GM19193 (cell line): ENCODE results near the gene VEGFB.

Source experiments
- POLR2A ChIP-seq: IDR thresholded peaks from 4 replicates; pipeline ENCODE4 v1.6.1; 2011; ENCODE audit not compliant: insufficient read depth, insufficient read length; ENCODE audit errors: extremely low read depth

VEGFB gene

DNA sequence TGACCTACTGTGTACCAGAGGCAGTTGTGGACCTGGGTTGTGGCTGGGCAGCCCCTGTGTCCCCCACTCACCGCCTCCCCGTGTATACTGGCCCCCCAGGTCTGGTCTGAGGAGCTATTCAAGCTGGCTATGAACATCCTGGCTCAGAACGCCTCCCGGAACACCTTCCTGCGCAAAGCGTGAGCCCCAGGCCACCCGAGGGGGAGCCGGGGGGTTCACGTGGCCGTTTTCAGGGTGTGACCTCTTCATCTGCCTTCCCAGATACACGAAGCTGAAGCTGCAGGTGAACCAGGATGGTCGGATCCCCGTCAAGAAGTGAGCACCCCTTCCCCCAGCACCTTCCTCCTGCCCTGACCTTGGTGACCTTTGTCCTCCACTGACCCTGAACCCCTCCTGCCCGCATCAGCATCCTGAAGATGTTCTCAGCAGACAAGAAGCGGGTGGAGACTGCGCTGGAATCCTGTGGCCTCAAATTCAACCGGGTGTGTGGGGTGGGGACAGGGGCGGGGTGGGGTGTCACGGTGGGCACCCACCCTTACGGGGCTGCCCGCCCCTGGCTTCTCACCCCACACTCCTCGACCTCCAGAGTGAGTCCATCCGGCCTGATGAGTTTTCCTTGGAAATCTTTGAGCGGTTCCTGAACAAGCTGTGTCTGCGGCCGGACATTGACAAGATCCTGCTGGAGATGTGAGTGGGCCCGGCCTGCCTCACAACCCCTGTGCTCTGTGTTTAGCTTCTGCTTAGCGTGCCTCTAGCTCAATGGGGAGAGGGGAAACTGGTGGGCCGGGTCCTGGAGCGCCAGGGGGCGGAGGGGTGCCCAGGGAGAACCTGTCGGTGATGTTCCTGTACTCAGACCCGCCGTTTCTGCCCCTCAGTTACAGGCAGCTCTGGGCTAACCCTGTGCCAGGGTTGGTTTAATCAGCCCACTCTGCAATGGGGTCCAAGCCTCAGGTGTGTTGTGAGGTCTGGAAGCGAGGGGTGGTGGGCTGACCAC lies 21.0 kb downstream of the VEGFB start:
- no peak for TF ChIP-seq POLR2A

DNA sequence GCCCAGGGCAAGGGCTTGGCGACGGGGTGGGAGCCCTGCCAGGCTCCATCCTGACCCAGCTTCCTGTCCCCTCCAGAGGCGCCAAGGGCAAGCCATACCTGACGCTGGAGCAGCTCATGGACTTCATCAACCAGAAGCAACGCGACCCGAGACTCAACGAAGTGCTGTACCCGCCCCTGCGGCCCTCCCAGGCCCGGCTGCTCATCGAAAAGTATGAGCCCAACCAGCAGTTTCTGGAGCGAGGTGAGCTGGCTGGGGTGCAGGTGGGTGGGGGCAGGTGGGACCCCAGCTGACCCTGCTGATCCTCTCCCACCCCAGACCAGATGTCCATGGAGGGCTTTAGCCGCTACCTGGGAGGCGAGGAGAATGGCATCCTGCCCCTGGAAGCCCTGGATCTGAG lies 21.9 kb downstream of the VEGFB start:
- TF ChIP-seq POLR2A = no peak

DNA sequence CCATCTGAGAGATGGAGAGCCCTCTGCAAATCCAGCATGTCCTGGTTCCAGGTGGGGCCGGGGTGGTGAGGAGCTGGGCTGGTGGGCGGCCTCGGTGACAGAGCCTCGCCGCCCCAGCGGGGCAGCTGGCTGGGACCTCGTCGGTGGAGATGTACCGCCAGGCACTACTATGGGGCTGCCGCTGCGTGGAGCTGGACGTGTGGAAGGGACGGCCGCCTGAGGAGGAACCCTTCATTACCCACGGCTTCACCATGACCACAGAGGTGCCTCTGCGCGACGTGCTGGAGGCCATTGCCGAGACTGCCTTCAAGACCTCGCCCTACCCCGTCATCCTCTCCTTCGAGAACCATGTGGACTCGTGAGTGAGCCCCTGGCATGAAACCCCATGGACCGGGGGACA lies 24.0 kb downstream of the VEGFB start:
- TF ChIP-seq POLR2A = no peak

DNA sequence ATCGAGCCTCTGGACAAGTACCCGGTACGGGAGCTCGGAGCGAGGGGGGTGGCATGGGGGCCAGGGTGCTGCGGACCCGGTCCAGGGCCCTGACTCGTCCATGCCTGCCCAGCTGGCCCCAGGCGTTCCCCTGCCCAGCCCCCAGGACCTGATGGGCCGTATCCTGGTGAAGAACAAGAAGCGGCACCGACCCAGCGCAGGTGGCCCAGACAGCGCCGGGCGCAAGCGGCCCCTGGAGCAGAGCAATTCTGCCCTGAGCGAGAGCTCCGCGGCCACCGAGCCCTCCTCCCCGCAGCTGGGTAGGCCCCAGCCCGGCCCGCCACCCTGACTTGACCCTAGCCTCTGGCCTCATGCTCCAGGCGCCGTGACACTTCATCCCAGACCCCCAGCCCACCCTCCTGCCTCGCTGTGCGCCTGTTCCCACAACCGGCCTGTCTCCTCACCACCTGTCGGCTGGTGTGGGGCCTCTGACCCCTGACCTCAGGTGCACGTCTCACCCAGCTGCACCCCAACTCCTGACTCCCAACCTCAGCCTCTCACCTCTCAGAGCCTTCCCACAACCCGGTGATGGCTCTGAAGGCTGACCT lies 24.7 kb downstream of the VEGFB start:
- TF ChIP-seq POLR2A = no peak

DNA sequence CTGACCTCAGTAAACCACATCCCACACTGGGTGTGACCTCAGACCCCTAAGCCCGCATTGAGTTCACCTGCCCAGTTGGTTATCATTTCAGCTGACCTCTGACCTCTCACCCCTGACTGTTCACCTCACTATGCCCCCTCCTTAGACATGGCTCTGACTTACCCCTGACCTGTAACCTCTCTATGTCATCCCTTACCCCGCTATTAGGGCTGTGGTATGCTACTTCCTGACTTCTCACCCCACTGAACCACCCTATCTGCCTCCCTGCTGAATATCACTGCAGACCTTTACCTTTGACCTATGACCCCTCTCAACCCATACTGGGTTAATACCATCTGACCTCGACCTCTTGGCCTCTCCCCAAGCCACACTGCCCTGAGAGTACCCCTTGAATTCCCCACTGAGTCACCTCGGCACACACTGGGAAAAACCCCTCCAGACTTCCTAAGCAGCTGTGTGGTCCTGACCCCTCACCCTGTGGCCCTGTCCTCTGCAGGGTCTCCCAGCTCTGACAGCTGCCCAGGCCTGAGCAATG lies 25.2 kb downstream of the VEGFB start:
- TF ChIP-seq POLR2A = no peak

DNA sequence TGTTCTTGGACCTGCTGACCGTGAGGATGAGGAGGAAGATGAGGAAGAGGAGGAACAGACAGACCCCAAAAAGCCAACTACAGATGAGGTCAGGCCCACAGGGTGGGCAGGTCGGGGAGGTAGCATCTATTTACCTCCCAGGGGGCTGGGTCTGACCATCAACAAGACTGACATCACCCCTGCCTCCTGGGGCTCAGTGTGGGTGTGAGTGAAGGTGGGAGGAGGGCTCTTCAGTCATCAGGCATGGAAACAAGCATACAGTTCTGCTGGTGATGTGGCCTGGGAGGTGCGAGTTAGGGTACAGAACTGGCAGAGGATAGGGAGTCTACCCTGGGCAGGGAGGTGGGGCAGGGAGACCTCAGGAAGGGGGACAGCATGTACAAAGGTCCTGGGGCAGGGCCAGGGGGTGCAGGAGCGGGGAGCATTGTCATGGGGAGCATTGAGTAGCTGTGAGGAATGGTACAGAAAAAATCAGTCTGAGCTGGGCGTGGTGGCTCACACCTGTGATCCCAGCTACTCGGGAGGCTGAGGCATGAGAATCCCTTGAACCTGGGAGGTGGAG lies 25.8 kb downstream of the VEGFB start:
- no peak for TF ChIP-seq POLR2A

DNA sequence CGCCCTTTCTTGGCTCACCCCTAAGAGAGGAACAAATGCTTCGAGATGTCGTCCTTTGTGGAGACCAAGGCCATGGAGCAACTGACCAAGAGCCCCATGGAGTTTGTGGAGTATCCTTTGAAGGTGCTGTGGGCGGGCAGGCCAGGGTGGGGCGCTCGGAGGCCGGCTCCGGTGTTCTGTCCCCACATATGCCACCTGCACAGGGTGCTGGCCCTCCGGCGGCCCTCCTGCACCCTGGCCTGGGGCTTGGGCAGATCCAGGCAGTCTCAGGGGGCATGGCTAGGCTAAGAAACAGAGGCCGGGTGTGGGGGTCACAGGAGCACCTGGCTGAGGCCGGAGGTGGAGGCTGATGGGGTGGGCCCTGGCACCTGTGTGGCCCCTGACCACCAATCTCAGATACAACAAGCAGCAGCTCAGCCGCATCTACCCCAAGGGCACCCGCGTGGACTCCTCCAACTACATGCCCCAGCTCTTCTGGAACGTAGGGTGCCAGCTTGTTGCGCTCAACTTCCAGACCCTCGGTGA lies 27.2 kb downstream of the VEGFB start:
- no peak for TF ChIP-seq POLR2A

DNA sequence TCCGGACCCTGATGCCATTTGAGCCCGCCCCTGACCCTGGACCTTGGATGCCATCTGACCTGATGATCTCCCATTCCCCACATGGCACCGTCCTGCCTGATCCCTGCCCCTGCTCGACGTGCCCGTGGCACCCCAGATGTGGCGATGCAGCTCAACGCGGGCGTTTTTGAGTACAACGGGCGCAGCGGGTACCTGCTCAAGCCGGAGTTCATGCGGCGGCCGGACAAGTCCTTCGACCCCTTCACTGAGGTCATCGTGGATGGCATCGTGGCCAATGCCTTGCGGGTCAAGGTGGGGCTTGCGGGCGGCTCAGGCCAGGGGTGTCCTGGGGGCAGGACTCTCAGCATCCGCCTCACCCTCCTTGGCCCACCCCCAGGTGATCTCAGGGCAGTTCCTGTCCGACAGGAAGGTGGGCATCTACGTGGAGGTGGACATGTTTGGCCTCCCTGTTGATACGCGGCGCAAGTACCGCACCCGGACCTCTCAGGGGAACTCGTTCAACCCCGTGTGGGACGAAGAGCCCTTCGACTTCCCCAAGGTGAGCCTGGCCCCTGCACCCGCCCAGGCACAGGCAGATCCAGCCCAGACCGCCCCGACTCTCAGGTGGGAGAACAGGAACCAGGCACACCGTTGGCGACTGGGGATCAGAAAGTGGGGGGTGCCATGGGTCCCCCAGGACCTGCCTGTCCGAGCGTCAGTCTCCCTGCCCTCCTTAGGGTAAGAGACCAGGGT lies 28.1 kb downstream of the VEGFB start:
- TF ChIP-seq POLR2A = no peak

DNA sequence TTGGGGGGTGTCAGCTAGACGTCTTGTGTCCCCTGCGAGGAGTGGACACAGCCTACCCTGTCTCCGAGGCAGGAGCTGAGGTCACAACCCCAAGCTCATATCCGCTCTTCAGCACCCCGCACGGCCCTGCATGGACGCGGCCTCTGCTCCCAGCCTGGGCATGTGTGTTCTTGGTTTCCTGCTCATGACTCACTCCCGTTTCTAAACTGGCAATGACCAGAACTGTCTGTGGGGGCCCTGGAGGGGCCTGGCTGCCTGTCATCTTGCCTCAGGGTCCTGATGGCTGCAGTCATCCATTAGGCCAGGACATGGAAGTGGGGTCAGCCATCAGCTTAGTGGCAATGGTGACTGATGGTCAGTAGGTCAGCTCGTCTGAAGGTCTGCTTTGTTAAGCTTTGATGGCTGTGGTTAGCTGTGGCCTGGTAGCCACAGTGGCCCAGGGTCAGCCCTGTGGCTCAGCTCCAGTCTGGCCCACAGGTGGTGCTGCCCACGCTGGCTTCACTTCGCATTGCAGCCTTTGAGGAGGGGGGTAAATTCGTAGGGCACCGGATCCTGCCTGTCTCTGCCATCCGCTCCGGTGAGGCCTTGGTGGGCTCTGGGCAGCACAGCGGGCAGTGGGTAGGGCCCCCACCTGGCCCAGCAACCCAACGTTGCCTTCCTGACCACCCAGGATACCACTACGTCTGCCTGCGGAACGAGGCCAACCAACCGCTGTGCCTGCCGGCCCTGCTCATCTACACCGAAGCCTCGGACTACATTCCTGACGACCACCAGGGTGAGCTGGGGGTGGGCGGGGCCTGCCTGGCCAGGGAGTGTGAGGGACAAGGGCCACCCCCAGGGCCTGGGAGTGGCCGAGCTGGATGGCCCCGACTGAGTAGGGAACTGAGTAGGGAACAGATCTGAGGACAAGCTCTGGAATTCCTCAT lies 28.9 kb downstream of the VEGFB start:
- TF ChIP-seq POLR2A = no peak

DNA sequence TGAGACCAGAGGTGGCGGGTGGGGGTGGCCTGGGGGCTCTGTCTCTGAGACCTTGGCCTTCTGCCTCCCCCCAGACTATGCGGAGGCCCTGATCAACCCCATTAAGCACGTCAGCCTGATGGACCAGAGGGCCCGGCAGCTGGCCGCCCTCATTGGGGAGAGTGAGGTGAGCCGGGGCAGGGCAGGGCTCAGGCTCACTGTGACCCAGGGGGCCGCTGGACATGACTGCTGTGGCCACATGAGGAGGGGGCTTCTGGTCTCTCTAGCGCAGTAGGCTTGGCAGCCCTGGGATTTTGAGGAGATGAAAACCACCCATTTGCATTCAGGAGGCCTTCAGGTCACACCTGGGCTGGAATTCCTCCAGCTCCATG lies 29.5 kb downstream of the VEGFB start:
- TF ChIP-seq POLR2A = no peak

DNA sequence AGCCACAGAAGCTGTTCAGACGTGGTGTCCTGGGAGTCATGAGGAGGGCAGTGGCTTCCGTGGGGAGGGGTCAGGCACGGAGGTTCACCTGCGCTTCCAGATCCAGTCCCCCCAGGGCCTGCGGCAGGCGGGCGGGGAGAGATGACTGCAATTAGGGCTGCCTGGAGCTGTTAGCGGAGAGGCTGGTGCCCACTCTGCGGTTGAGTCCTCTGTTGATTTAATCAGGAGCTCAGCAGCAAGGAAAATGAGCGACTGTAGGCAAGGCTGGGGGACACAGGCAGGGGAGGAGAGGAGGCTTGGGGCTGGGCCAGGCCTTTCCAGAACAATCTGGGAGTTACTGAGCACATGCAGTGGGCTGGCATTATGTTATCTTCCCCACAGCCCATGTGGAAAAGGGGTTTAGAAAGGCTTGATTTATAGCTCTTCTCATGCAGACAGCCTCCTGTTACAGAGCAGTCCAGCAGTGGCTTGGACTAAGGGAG lies 30.0 kb downstream of the VEGFB start:
- TF ChIP-seq POLR2A = no peak

DNA sequence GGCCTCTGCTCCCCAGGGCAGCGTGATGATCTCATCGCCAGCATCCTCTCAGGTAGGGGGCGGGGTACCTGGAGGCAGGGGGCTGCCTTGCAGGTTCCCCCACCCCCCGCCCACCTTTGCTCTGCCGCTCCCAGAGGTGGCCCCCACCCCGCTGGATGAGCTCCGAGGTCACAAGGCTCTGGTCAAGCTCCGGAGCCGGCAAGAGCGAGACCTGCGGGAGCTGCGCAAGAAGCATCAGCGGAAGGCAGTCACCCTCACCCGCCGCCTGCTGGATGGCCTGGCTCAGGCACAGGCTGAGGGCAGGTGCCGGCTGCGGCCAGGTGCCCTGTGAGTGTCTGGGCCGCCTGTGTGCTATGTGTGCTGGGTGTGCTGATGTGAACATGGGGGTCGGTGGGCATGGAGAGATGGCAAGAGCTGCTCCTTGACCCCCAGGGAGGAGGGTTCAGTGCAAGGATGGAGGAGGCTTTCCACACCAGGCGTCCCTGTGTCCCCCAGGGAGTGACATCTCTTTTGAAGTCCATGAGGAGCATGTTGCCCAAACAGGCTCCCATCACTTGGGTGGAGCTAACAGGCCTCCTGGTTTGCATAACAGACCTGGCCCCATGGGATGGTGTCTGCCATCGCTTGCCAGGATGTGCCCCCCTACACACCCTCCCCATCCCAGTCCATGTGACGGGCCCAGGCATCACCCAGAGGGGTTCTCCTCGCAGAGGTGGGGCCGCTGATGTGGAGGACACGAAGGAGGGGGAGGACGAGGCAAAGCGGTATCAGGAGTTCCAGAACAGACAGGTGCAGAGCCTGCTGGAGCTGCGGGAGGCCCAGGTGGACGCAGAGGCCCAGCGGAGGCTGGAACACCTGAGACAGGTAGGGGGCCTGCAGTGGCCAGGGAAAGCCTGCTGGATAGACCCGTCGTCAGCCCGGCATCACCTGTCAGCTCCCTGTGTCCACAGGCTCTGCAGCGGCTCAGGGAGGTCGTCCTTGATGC lies 31.1 kb downstream of the VEGFB start:
- no peak for TF ChIP-seq POLR2A
